ENCODE data around the gene CCT5. TPM values are rescaled to one million over a fixed set of nuclear protein-coding genes. Genes with fewer than 3 reads are reported as not detected.
"Not testable (repeated sequence)": the region's sequence is repeated elsewhere in the genome, so short reads cannot be mapped to it uniquely, and the experiment has no call there.

CCT5 gene
- total RNA-seq, 1 donor from 2014 or later, result 159 TPM

DNA sequence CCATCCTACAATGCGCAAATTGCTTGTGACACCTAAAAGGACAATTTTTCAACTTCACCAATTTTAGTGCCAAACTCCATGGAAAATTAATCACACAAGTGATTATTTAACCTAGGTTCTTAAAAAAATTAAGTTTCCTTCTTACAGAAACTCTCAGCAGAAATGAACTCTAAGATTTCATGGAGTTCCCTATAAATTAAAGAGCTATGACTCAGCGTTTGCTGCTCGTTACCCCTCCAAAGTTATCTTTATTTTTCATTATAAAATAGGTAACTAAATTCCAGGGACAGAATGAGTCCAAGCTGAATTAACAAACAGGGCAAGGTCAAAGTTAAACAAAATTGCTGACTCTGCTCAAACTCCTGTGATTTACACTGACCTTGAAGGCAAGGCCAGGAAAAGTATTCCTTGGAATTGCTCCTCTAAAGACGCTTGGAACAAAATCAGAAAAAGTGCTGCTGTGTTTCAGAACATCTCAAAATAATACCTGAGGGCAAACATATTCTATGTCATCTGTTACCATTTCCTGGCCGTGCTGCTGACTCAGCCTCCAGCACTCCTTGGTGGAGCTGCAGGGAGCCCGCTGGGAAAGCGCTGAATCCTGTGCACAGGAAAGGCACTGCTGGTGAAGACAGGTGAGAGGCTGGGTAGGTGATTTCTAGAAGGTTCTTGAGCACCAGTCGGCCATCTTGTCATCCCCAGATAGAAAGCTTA is 60.1 kb downstream of the CCT5 start:
- DNase-seq (ENCODE audit: extremely low spot score, unreplicated experiment), result no peak
- Mint-ChIP-seq H3K4me1 (ENCODE audit: unreplicated experiment) (peaks cover 51% of the 10 kb centered on the region), H3K27me3 (ENCODE audit: unreplicated experiment) (no peaks in the 10 kb centered on the region), H3K9me3 (ENCODE audit: unreplicated experiment) (no peaks in the 10 kb centered on the region), H3K36me3 (ENCODE audit: unreplicated experiment) (peaks cover 1% of the 10 kb centered on the region), H3K4me3 (ENCODE audit: unreplicated experiment) (no peak overlapping the region), H3K27ac (ENCODE audit: unreplicated experiment) (peak overlapping the region; percentile 87)
- TF ChIP-seq, protein P1, sequence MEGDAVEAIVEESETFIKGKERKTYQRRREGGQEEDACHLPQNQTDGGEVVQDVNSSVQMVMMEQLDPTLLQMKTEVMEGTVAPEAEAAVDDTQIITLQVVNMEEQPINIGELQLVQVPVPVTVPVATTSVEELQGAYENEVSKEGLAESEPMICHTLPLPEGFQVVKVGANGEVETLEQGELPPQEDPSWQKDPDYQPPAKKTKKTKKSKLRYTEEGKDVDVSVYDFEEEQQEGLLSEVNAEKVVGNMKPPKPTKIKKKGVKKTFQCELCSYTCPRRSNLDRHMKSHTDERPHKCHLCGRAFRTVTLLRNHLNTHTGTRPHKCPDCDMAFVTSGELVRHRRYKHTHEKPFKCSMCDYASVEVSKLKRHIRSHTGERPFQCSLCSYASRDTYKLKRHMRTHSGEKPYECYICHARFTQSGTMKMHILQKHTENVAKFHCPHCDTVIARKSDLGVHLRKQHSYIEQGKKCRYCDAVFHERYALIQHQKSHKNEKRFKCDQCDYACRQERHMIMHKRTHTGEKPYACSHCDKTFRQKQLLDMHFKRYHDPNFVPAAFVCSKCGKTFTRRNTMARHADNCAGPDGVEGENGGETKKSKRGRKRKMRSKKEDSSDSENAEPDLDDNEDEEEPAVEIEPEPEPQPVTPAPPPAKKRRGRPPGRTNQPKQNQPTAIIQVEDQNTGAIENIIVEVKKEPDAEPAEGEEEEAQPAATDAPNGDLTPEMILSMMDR (IDR thresholded peaks at IDR 0.05), result no peak

DNA sequence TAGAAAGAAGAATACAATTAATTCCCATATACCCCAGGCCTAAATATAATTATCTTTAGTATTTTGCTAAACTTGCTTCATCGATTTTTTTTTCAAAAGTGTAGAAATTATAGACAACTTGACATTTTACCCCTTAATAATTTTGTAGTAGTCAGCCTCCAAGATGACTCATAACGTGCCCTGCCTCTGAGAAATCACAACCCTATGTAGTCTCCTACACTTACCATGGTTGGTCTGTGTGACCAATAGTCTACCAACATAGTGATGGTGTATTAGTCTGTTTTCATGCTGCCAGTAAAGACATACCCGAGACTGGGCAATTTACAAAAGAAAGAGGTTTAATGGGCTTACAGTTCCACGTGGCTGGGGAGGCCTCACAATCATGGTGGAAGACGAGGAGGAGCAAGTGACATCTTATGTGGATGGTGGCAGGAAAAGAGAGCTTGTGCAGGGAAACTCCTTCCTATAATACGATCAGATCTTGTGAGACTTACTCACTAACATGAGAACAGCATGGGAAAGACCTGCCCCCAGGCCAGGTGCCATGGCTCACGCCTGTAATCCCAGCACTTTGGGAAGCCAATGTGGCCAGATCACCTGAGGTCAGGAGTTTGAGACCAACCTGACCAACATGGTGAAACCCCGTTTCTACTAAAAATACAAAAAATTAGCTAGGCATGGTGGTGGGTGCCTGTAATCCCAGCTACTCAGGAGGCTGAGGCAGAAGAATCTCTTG is 60.9 kb downstream of the CCT5 start:
- H3K4me1 Mint-ChIP-seq (ENCODE audit: unreplicated experiment), result peaks cover 50% of the 10 kb centered on the region
- H3K4me3 Mint-ChIP-seq (ENCODE audit: unreplicated experiment); H3K9me3 Mint-ChIP-seq (ENCODE audit: unreplicated experiment); H3K36me3 Mint-ChIP-seq (ENCODE audit: unreplicated experiment); H3K27me3 Mint-ChIP-seq (ENCODE audit: unreplicated experiment); DNase-seq (ENCODE audit: extremely low spot score, unreplicated experiment): not testable (repeated sequence)
- H3K27ac Mint-ChIP-seq (ENCODE audit: unreplicated experiment), result peak overlapping the region; percentile 87

DNA sequence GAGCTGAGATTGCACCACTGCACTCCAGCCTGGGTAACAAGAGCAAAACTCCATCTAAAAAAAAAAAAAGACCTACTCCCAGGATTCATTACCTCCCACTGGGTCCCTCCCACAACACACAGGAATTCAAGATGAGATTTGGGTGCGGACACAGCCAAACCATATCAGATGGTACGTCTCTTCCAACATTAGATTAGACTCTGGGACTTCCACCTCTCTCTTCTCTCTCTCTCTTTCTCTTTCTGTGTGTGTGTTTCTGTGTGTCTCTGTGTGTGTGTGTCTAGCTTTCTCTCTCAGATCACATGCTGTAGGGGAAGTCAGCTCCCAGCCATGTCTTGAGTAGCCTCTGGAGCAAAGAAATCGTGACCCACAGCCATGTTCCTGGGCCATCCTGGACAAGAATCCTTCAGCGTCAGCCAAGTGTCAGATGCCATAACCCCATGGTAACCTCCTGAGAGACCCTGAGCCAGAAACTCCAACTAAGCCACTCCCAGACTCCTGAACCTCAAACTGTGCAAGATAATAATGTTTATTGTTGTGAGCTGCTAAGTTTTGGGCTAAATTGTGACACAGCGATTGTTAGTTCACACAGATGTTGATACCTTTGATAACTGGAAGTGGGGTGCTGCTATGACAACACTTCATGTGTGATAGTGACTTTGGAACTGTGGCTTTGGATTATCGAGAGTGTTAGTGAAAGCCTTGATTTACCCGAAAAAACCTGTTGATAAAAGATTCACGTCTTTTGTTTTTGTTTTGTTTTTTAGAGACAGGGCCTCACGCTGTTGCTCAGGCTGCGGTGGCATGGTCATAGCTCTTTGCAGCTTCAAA is 61.7 kb downstream of the CCT5 start:
- TF ChIP-seq, protein P1 (IDR thresholded peaks at IDR 0.05), result no peak
- Mint-ChIP-seq H3K9me3 (ENCODE audit: unreplicated experiment) (no peaks in the 10 kb centered on the region), H3K4me1 (ENCODE audit: unreplicated experiment) (peaks cover 42% of the 10 kb centered on the region), H3K27me3 (ENCODE audit: unreplicated experiment) (no peaks in the 10 kb centered on the region), H3K27ac (ENCODE audit: unreplicated experiment) (no peak overlapping the region), H3K4me3 (ENCODE audit: unreplicated experiment) (no peak overlapping the region), H3K36me3 (ENCODE audit: unreplicated experiment) (peaks cover 1% of the 10 kb centered on the region)
- no peak for DNase-seq (ENCODE audit: extremely low spot score, unreplicated experiment)

DNA sequence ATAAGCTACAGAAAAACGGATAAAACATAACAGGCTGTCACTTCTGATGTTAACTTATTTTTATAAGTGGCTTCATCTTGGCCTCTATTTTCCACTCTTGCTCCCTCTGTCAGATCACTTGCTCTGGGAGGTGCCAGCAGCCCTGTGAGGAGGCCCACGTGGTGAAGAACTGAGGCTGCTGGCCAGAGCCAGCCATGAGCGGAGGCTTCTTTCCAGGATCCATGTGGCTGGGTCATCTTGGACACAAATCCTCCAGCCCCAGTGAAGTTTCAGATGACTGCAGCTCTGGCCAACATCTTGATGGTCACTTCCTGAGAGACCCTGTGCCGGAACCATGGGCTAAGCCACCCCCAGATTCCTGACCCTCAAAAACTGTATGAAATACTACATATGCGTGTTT is 65.1 kb downstream of the CCT5 start:
- Mint-ChIP-seq H3K36me3 (ENCODE audit: unreplicated experiment) (peaks cover 1% of the 10 kb centered on the region), H3K27ac (ENCODE audit: unreplicated experiment) (no peak overlapping the region), H3K4me3 (ENCODE audit: unreplicated experiment) (no peak overlapping the region), H3K27me3 (ENCODE audit: unreplicated experiment) (no peaks in the 10 kb centered on the region), H3K4me1 (ENCODE audit: unreplicated experiment) (peaks cover 16% of the 10 kb centered on the region), H3K9me3 (ENCODE audit: unreplicated experiment) (no peaks in the 10 kb centered on the region)
- TF ChIP-seq, protein P1 (IDR thresholded peaks at IDR 0.05), result no peak
- no peak for DNase-seq (ENCODE audit: extremely low spot score, unreplicated experiment)

Other genes with a start within 250 kb of the CCT5 start
- gene ATPSCKMT, start 392 bp upstream of the CCT5 start, total RNA-seq, result 20.3 and 21.6 TPM in 2 replicates
- gene CMBL, start 57.6 kb downstream of the CCT5 start, total RNA-seq, result 23.3 and 24.2 TPM in 2 replicates
- 180 and 190 TPM in 2 replicates for gene MARCHF6, start 103.4 kb downstream of the CCT5 start, total RNA-seq
- gene ROPN1L, start 191.6 kb downstream of the CCT5 start, total RNA-seq, result not detected in 2 replicates